ENCODE measurements around the gene ERBIN.

Gene ERBIN

GRCh38 chr5:65902104-65902503, 24.3 kb upstream of the ERBIN start:
- H3K36me3 ChIP-seq (ENCODE audit: control insufficient read depth, insufficient read depth, low read length): no peaks in the 10 kb centered on the region
- H3K4me3 ChIP-seq (replicated peaks; ENCODE audit: low read depth, low read length): no peak overlapping the region
- H3K27me3 ChIP-seq (replicated peaks; ENCODE audit: control insufficient read depth, insufficient read depth, low read length): no peaks in the 10 kb centered on the region
- DNase-seq (ENCODE audit: extremely low read depth, insufficient read length): no peak
- TF ChIP-seq, protein P1, sequence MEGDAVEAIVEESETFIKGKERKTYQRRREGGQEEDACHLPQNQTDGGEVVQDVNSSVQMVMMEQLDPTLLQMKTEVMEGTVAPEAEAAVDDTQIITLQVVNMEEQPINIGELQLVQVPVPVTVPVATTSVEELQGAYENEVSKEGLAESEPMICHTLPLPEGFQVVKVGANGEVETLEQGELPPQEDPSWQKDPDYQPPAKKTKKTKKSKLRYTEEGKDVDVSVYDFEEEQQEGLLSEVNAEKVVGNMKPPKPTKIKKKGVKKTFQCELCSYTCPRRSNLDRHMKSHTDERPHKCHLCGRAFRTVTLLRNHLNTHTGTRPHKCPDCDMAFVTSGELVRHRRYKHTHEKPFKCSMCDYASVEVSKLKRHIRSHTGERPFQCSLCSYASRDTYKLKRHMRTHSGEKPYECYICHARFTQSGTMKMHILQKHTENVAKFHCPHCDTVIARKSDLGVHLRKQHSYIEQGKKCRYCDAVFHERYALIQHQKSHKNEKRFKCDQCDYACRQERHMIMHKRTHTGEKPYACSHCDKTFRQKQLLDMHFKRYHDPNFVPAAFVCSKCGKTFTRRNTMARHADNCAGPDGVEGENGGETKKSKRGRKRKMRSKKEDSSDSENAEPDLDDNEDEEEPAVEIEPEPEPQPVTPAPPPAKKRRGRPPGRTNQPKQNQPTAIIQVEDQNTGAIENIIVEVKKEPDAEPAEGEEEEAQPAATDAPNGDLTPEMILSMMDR (IDR thresholded peaks at IDR 0.05; ENCODE audit: insufficient read depth, low read length, poor library complexity, severe bottlenecking): no peak

DNA sequence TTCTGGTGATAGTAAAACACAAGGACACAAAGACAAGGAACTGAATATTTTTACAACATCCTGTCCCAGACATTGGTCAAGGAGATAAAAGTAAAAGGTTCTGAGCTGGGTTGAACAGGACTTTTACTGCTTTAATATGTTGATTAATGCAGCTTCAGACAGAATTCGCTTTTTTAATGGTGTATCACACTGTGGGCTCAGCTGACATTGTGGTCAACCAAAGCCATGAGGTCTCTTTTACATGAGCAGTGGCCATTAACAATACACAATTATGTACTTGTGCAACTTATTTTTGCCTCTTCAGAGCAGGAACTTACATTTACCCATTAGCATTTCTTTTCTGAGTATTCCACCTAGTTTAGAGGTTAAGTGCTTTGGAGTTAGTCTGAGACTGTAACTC, 22.8 kb upstream of the ERBIN start:
- DNase-seq (ENCODE audit: extremely low read depth, insufficient read length): no peak
- no peaks in the 10 kb centered on the region for H3K27me3 ChIP-seq (replicated peaks; ENCODE audit: control insufficient read depth, insufficient read depth, low read length)
- no peak overlapping the region for H3K4me3 ChIP-seq (replicated peaks; ENCODE audit: low read depth, low read length)
- H3K36me3 ChIP-seq (ENCODE audit: control insufficient read depth, insufficient read depth, low read length): no peaks in the 10 kb centered on the region
- TF ChIP-seq, protein P1 (IDR thresholded peaks at IDR 0.05; ENCODE audit: insufficient read depth, low read length, poor library complexity, severe bottlenecking): no peak

GRCh38 chr5:65906256-65906655, 20.1 kb upstream of the ERBIN start:
- no peak for DNase-seq (ENCODE audit: extremely low read depth, insufficient read length)
- no peaks in the 10 kb centered on the region for H3K36me3 ChIP-seq (ENCODE audit: control insufficient read depth, insufficient read depth, low read length)
- H3K27me3 ChIP-seq (replicated peaks; ENCODE audit: control insufficient read depth, insufficient read depth, low read length): no peaks in the 10 kb centered on the region
- no peak overlapping the region for H3K4me3 ChIP-seq (replicated peaks; ENCODE audit: low read depth, low read length)
- TF ChIP-seq, protein P1 (IDR thresholded peaks at IDR 0.05; ENCODE audit: insufficient read depth, low read length, poor library complexity, severe bottlenecking): no peak

DNA sequence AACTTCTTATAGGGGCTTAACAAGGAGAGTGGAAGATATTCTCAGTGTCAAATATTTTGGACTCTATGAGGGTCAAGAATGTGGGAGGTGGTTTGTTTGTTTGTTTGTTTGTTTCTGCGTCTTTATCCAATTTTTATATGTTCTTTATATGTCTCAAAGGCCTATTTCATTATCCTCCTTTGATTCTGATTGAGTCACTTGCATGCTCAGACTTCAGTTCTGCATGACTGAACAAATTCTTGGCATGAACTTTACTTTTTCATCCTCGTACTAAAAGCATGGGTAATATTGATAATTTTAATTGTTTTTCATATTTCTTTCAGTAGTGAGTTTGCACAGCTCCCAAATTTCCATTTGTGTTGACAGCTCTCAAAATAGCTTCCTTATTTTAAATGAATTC, 19.2 kb upstream of the ERBIN start:
- no peak for DNase-seq (ENCODE audit: extremely low read depth, insufficient read length)
- TF ChIP-seq, protein P1 (IDR thresholded peaks at IDR 0.05; ENCODE audit: insufficient read depth, low read length, poor library complexity, severe bottlenecking): no peak
- Histone ChIP-seq H3K4me3 (replicated peaks; ENCODE audit: low read depth, low read length) (no peak overlapping the region), H3K36me3 (ENCODE audit: control insufficient read depth, insufficient read depth, low read length) (no peaks in the 10 kb centered on the region), H3K27me3 (replicated peaks; ENCODE audit: control insufficient read depth, insufficient read depth, low read length) (no peaks in the 10 kb centered on the region)

DNA sequence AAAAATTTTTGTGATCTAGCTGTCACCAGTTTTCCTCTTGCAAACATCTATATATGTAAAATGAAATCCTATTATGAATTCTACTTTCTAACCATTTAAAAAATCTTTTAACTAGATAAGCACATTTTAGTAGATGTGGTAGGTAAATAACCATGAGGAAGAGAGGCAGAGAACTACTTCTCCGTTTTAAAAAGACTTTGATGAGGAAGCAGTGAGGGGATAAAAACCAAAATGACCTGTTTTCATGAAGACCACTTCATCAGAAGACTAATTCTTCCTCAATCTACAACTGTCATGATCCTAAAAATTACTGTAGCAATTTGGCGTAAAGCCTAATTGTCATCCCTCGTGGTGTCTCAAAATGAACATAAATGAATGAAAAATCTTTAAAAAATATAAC, 15.7 kb upstream of the ERBIN start:
- TF ChIP-seq, protein P1 (IDR thresholded peaks at IDR 0.05; ENCODE audit: insufficient read depth, low read length, poor library complexity, severe bottlenecking): no peak
- no peaks in the 10 kb centered on the region for H3K27me3 ChIP-seq (replicated peaks; ENCODE audit: control insufficient read depth, insufficient read depth, low read length)
- no peak overlapping the region for H3K4me3 ChIP-seq (replicated peaks; ENCODE audit: low read depth, low read length)
- H3K36me3 ChIP-seq (ENCODE audit: control insufficient read depth, insufficient read depth, low read length): no peaks in the 10 kb centered on the region
- DNase-seq (ENCODE audit: extremely low read depth, insufficient read length): no peak

GRCh38 chr5:65912311-65912710, 14.1 kb upstream of the ERBIN start:
- no peaks in the 10 kb centered on the region for H3K27me3 ChIP-seq (replicated peaks; ENCODE audit: control insufficient read depth, insufficient read depth, low read length)
- no peak for DNase-seq (ENCODE audit: extremely low read depth, insufficient read length)
- TF ChIP-seq, protein P1 (IDR thresholded peaks at IDR 0.05; ENCODE audit: insufficient read depth, low read length, poor library complexity, severe bottlenecking): no peak
- no peak overlapping the region for H3K4me3 ChIP-seq (replicated peaks; ENCODE audit: low read depth, low read length)
- H3K36me3 ChIP-seq (ENCODE audit: control insufficient read depth, insufficient read depth, low read length): no peaks in the 10 kb centered on the region

All from GM06990 (cell line).